Activated naive CD4-positive, alpha-beta T cell treated with anti-CD3 and anti-CD28 coated beads, Interleukin-2, amount 50 U/mL, for 72 hours (primary cell): ENCODE measurements around the gene PLPP7. TPM values are rescaled to one million over a fixed set of nuclear protein-coding genes. Genes with fewer than 3 reads are reported as not detected.
A peak's percentile ranks its signal among the peaks of the same experiment; 100 is the strongest.

ENCODE experiments used
- ATAC-seq, 2 donors: fragments of 150-1000 bp; cut with Tn5 transposase; 2 replicates each; pipeline ENCODE4 v1.10.0; 2021; ENCODE audit warnings: mild to moderate bottlenecking in 2 of 2, moderate library complexity in 2 of 2
- DNase-seq, 2 donors: peaks; one replicate each; pipeline ENCODE4 v3.0.0; 2021 to 2022; ENCODE audit warnings: low spot score in 2 of 2
- H3K27ac Mint-ChIP-seq, 2 donors: one replicate each; pipeline ENCODE4 v1.8.0; 2022; ENCODE audit warnings: mild to moderate bottlenecking in 2 of 2, mixed read lengths in 2 of 2
- H3K36me3 Mint-ChIP-seq, 2 donors: one replicate each; pipeline ENCODE4 v1.8.0; 2022; ENCODE audit warnings: mixed read lengths in 2 of 2
- H3K9me3 Mint-ChIP-seq, 2 donors: one replicate each; pipeline ENCODE4 v1.8.0; 2022; ENCODE audit warnings: mixed read lengths in 2 of 2
- total RNA-seq, 2 donors: library from RNA; stranded (reverse); gene quantifications; one replicate each; pipeline ENCODE4 v1.2.3, GENCODE V29; 2022

The PLPP7 gene
- total RNA-seq, 2 donors from 2014 or later, result 0.14 to 0.37 TPM

DNA sequence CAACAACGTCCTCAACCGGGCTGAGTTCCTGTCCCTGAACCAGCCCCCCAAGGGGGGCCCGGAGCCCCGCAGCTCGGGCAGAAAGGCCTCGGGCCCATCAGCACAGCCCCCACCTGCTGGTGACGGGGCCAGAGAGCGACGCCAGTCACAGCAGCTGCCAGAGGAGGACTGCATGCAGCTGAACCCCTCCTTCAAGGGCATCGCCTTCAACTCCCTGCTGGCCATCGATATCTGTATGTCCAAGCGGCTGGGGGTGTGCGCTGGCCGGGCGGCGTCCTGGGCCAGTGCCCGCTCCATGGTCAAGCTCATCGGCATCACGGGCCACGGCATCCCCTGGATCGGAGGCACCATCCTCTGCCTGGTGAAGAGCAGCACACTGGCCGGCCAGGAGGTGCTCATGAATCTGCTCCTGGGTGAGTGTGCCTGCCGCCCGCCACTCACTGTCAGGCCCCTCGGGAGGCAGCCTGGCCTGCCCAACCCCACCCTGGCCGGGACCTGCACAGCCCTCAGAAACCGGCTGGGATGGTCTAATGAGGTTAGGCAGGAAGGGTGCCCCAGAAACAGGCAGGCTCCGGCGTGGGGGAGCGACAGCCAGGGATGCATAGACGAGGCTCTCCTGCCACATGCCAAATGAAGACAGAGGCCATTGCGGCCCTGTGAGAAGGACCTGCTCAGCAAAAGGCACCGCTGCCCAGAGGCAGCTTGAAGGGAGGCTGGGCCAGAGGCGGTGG, 678 bp downstream of the PLPP7 start:
- H3K36me3 Mint-ChIP-seq, result no peaks in the 10 kb centered on the region
- no peak overlapping the region for H3K27ac Mint-ChIP-seq
- no peak for ATAC-seq
- DNase-seq, result no peak
- no peaks in the 10 kb centered on the region for H3K9me3 Mint-ChIP-seq

DNA sequence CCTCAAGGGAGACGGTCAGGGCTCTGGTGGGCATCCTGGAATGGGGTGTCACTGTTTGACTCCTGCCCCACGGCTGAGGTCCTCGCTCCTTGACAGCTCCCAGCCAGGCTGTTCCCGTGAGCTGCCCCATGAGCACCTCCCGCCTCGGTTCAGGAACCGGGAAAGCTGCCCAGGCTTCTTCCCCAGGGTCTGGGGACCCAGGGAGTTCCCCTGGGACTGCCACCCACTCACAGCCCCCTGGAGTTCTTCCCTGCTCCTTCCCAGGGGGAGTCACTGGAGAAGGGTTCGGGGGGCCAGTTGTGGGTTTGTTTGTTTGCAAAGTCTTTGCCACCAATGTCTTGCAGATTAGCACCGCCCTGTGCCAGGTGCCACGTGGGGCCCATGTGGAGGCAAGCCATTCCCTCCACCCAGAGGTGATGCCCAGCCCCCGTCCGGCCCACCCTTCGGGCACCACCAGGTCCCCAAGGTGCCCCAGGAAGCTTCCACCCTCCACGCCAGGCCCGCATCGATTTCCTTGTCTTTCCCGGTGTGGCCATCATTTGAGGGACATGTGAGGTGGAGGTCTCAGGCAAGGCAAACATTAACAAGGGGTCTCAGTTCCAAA, 1.3 kb downstream of the PLPP7 start:
- no peak overlapping the region for H3K27ac Mint-ChIP-seq
- H3K36me3 Mint-ChIP-seq, result no peaks in the 10 kb centered on the region
- DNase-seq (no peak), ATAC-seq (no peak)
- H3K9me3 Mint-ChIP-seq, result no peaks in the 10 kb centered on the region

DNA sequence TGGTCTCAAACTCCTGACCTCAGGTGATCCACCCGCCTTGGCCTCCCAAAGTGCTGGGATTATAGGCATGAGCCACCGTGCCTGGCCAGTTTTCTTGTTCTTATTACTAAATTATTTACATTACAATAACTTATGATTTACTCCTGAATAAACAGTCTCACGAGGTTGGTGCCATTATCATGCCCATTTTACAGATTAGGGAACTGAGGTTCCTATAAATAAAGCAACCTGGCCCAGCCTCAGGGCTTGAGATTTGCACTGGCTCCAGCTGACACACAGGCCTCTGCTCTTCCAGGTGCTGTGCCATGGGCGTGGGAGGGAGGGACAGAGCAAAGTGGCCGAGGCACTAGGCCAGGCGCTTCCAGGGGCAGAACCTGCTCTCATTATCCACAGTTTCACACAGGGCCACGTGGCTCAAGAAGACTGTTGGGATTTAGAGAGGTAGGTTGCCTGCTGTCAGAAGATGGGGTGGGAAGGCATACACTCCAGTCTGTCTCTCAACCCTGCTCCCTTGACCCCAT, 2.3 kb downstream of the PLPP7 start:
- Mint-ChIP-seq H3K27ac (no peak overlapping the region), H3K36me3 (no peaks in the 10 kb centered on the region), H3K9me3 (no peaks in the 10 kb centered on the region)
- DNase-seq (no peak), ATAC-seq (no peak)

DNA sequence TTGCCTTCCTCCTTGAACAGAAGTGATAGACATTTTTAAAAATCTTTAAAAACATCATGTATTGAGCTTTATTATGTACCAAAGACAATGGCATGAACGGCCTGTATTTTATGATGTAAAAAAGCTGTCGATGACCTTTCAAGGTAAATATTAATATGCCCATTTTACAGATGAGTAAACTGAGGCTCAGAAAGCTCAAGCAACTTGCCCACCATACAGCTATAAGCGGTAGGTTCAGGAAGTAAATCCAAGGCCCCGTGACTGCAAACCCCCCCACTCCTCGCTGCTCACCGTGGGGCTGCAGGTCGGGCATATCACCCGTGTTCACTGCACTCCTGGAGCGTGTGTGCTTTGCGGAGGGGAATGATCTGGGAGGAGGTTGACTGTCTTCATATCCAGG, 3.4 kb downstream of the PLPP7 start:
- Mint-ChIP-seq H3K36me3 (no peaks in the 10 kb centered on the region), H3K27ac (no peak overlapping the region), H3K9me3 (no peaks in the 10 kb centered on the region)
- ATAC-seq (no peak), DNase-seq (no peak)

DNA sequence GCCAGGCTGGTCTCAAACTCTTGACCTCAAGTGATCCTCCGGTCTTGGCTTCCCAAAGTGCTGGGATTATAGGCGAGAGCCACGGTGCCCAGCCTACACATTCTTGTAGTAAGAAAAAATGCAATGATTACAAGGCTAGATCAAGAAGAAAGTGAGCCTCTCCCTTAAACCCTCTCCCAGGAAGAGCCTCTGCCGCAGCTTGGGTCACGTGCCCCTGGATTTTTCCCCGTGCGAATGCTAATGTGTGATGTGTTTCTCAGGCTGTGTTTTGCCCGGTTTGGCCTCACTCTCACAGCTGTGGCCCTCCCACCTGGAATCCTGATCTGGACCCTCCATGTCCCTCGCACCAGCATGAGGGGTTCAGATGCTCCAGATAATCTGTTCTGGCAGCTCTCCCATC, 6.9 kb downstream of the PLPP7 start:
- peak overlapping the region in 1 of 2 donors; percentile 23 for H3K27ac Mint-ChIP-seq
- DNase-seq (no peak), ATAC-seq (no peak)
- H3K9me3 Mint-ChIP-seq, result no peaks in the 10 kb centered on the region
- no peaks in the 10 kb centered on the region for H3K36me3 Mint-ChIP-seq

DNA sequence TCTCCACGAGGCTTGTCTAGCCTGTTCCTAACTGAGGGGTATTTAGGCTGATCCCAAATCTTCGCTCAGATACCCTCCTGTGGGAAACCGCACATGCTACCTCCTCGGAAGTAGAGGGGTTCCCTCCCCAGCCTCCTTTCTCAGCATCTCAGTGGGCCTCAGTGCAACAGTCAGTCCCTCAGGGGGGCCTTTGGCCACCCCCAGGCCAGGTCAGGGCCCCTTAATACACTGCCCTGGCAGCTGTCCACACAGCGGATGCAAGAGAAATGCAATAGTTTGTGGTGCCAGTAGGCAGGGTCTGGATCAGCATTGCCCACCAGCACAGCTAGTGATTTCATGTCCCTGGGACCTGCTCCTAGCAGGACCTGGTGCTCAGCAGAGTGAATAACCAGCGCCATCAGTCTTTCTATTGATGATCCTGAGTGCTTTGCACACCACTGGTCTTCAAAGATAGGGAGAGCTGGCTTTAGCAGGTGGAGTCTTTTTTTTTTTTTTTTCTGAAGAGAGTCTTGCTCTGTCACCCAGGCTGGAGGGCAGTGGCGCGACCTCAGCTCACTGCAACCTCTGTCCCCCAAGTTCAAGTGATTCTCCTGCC, 7.5 kb downstream of the PLPP7 start:
- peak overlapping the region in 1 of 2 donors; percentile 23 for H3K27ac Mint-ChIP-seq
- no peak for ATAC-seq
- no peak for DNase-seq
- no peaks in the 10 kb centered on the region for H3K36me3 Mint-ChIP-seq
- no peaks in the 10 kb centered on the region for H3K9me3 Mint-ChIP-seq

DNA sequence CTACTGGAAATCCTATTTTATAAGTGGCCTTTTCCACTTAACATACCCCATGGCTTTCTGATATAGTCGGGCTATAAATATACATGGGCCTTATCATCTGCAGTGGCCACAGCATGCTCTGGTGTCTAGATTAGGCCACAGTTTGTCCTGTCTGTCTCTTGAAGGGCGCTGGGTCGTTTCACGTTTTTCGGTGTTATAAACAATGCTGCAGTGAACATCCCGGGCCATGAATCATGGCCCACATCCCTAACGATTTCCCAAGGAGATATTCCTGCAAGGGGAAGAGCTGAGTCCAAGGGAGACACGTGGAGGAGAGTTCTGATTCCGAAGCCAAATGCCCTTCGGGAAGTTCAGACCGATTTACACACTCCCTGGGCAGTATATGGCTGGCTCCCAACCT, 8.4 kb downstream of the PLPP7 start:
- Mint-ChIP-seq H3K27ac (no peak overlapping the region), H3K36me3 (no peaks in the 10 kb centered on the region), H3K9me3 (no peaks in the 10 kb centered on the region)
- no peak for DNase-seq
- no peak for ATAC-seq

DNA sequence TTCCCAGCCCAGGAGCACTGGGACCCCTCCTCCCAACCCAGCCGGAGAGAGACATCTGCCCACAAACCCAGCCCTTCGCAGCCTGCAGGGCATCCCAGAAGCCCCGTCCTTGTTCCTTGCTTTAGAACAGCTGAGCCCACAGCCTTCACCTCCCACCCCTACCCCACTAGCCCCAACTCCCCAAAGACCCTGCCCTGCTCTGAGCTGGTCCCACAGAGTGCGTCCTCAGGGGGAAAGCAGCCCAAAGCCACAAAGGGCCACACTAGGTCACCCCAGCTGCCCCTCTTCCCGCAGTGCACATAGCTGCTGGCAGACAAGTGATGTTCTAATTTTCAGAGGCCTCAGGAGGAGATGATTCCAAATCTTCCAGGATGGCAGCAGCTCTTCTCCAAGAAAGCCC, 8.8 kb downstream of the PLPP7 start:
- DNase-seq, result no peak
- H3K27ac Mint-ChIP-seq, result no peak overlapping the region
- H3K9me3 Mint-ChIP-seq, result no peaks in the 10 kb centered on the region
- no peak for ATAC-seq
- H3K36me3 Mint-ChIP-seq, result no peaks in the 10 kb centered on the region

DNA sequence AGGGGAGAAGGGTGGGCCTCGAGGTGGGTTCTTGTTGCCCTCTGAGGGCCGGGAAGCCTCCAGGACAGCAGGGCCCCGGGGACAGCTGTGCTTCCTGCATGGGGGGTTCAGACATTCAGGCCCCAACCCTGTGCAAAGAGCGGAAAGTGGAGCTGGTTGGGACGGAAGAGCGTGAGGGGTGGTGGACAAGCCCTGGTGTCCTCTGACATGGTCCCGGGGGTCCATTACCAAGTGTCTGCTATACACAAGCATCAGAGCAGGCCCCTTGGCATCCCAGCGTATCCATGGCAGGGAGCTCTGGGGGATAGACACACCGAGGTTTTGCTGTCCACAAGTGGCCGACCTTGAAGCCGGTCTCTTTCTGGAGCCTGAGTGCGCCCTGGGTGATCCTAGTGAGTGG, 9.3 kb downstream of the PLPP7 start:
- H3K36me3 Mint-ChIP-seq, result no peaks in the 10 kb centered on the region
- H3K9me3 Mint-ChIP-seq, result no peaks in the 10 kb centered on the region
- DNase-seq, result no peak
- ATAC-seq, result no peak
- H3K27ac Mint-ChIP-seq, result no peak overlapping the region

DNA sequence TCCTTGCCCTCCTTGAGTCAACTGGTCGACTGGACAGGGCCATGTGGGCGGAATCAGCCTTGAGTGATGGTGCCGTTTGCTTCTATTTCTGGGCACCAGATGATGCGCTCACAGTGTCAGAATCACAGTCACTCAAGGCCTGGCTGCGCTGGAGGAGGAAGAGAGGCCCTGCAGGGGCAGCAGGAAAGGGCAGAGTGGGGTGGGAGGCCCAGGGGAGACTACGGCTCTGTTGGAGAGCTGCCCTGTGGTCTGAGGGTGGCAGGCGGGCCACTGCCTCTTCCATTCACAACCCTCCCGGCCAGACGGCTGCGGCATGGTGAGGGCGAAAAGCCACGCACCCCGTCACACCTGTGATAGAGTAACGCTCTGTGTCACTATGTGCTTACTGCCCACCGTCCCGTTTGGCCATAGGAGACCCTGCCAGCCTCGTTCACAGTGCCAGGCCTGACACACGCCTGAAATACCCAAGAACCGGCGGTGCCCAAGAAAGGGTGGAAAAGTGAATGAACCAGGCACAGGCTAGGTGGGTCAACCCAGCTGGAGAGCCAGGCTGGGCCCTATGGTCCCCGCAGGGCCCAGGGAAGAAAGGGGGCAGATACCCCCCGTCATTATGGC, 9.9 kb downstream of the PLPP7 start:
- H3K27ac Mint-ChIP-seq, result no peak overlapping the region
- no peaks in the 10 kb centered on the region for H3K36me3 Mint-ChIP-seq
- ATAC-seq (no peak), DNase-seq (no peak)
- H3K9me3 Mint-ChIP-seq, result no peaks in the 10 kb centered on the region

DNA sequence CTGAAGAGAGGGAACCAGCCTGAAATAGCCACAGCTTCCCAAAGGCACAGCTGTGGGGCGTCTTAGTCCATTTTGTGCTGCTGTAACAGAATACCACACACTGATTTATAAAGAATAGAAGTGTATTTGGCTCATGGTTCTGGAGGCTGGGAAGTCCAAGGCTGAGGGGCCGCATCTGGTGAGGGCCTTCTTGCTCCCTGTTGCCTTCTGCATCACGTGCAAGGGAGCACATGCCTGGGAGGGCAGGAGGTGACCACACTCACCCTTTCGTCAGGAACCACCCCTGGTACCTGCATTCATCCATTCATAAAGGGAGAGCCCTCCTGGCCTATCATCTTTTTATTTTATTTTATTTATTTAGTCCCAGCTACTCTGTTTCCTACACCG, 10.4 kb downstream of the PLPP7 start:
- ATAC-seq (no peak), DNase-seq (no peak)
- Mint-ChIP-seq H3K27ac (no peak overlapping the region), H3K36me3 (no peaks in the 10 kb centered on the region), H3K9me3 (no peaks in the 10 kb centered on the region)

DNA sequence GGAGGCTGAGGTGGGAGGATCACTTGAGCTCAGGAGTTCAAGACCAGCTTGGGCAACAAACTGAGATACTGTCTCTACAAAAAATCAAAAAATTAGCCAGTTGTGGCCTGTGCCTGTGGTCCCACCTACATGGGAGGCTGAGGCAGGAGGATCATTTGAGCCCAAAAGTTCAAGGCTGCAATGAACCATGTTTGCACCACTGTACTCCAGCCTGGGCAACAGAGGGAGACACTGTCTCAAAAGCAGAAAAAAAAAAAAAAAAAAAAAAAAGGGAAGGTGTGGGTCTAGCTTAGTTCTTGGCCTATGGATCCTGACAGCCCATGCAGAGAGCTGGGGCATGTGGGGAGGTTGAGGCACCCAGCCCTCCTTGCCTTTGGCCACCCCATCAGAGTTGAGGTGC, 10.9 kb downstream of the PLPP7 start:
- ATAC-seq (no peak), DNase-seq (no peak)
- H3K27ac Mint-ChIP-seq, result no peak overlapping the region
- no peaks in the 10 kb centered on the region for H3K9me3 Mint-ChIP-seq
- no peaks in the 10 kb centered on the region for H3K36me3 Mint-ChIP-seq

DNA sequence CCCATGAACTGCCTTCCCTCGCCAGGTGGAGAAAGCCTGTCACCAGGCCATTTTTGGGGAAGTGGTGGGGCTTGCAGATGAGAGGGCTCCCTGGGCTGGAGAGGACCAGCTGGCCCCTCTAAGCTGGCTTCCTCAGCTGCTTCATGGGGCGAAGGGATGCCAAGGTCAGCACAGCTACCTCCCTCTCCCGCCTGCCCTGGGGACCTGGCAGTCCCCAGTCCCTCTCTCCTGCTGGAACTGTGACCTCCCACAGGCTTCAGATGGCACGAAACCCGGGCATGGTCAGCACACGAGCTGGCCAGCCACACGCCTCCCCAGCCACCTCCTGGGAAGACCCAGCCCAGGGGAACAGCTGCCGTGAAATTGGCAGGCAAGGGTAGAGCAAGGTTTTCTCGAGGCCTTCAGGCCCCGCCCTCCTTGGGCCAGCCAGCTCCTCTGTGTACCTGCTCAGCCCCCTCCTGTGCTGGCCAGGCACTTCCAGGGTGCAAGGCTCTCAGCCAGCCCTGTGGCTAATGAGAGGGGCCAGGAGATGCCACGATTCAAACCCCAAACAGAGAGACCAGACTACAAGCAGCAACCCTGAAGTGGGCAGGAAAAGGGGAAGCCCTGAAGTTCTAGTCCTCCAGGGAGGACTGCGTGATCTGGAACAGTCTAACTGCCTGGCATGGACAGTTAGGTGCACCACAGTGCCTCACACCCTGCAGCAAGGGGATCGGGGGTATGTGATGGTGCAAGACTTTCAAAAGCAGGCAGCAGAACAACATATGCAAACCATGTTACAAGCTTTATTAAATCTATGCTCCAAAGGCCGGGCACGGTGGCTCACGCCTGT, 12.9 kb downstream of the PLPP7 start:
- ATAC-seq (no peak), DNase-seq (no peak)
- Mint-ChIP-seq H3K36me3 (no peaks in the 10 kb centered on the region), H3K27ac (no peak overlapping the region), H3K9me3 (no peaks in the 10 kb centered on the region)

DNA sequence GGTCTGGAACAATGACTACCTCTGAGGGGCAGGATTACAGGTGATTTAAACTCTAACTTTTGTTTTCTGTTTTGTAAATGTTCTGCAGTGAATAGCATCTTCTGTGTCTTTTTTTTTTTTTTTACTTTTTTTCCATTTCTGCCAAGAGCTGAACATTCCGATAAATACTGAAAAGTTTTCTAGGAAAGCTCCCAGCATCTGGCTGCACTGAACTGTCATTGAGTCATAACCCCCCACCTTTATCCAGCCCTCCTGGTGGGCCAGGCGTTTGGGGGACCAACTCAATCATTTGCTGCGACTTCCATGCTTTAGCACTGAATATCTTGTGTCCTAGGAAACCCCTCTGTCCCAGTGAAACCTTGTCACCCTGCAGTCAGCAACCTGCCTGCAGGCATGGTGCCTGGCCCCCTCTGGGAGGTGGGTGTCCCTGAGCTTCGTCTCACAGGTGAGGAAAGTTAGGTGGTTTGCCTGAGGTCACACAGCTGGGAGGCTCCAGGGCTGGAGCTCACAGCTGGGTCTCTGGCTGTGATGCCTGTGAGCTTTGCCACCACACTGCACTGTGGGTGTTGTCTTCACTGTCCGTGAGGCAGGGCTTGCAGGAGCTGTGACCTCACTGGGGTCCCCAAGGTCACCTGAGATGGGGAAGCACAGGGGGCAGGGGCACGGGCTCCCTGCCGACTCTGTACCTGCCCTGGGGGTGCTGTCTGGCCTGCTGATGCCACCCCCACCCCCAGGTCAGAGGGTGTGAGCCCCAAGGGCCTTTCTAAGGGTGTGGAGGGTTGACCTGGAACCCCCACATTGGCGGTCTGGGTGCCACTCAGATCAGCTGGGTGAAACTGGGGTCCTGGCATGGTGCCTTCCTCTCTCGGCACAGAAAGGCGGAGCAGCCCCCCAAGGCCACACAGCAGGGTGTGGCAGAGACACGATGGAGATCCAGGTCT, 14.1 kb downstream of the PLPP7 start:
- H3K27ac Mint-ChIP-seq, result no peak overlapping the region

DNA sequence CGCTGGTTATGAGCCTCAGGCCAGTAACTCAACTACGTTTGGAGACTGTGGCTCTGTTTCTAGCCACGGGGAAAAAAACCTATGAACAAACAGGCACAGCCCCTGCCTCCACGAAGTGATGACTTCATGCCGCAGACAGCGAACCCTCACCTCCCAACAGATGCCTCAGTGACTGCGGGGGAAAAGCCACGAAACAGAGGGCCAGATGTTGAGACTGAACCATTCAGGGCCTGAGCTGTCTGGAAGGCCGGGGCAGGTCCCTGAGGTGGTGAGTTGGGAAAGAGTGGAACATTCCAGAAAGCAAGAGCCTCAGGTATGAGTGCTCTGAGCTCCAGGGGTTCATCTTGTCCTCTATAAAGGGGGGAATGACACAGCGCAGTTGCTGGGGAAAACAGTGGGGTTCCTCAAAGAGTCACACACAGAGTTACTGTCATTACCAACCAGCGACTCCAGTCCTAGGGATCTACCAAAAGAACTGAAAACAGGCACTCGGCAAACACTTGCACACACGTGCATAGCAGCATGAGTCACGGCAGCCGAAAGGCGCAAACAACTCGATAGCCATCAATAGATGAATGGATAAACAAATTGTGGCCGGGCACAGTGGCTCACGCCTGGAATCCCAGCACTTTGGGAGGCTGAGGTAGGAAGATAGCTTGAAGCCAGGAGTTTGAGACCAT, 15.3 kb downstream of the PLPP7 start:
- no peak for DNase-seq
- H3K27ac Mint-ChIP-seq, result no peak overlapping the region
- no peak for ATAC-seq
- no peaks in the 10 kb centered on the region for H3K9me3 Mint-ChIP-seq
- no peaks in the 10 kb centered on the region for H3K36me3 Mint-ChIP-seq

More for the DNA sequence above, 14.1 kb downstream of the PLPP7 start:
- H3K9me3 Mint-ChIP-seq, result no peaks in the 10 kb centered on the region
- no peak for ATAC-seq
- H3K36me3 Mint-ChIP-seq, result no peaks in the 10 kb centered on the region
- no peak for DNase-seq
